ENCODE measurements around the gene RPAP3.

The RPAP3 gene

DNA sequence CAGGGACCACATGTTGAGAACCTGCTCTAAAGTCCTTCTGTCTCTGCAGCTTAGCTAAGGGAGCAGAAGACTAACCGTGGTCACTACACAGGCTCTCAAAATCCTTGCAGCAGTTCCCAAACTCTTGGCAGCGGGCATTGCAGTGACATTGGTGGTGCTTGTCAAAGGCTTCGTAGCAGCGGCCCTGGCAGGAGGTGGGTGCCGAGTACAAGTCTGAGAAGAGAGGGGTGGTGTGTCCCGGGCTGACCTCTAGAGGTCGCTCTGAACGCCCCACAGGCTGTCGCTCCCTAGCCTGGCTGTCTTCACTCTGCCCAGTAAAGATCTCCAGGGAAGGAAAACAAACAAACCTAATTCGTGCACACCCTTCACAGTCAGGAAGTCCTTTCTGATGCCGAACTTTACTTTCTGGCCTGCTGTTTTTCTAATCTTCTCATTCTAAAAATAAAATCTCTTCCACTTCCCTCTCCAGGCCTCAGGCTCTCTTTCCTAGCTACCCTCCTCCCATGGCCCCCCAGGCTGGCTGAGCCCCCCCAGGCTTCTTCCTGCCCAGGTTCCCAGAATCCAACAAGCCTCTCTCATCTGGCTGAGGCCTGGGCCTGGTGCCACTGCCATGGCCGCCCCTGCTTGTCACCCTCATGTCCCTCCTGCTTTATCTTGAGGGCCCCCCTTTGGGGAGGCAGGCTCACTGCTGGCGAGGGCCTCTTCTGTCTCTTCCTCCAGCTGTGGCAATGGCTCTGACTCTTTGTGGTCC lies 11.8 kb upstream of the RPAP3 start:
- ATAC-seq (ENCODE audit: low read depth): no peak
- no peaks in the 10 kb centered on the region for H3K9me3 ChIP-seq (ENCODE audit: severe bottlenecking)
- no peaks in the 10 kb centered on the region for H3K36me3 ChIP-seq (ENCODE audit: low read depth)
- DNase-seq (ENCODE audit: low spot score): no peak
- H3K27me3 ChIP-seq (ENCODE audit: insufficient read depth, poor library complexity, severe bottlenecking): no peaks in the 10 kb centered on the region
- no peak overlapping the region for H3K4me3 ChIP-seq (ENCODE audit: severe bottlenecking)
- H3K27ac ChIP-seq (ENCODE audit: poor library complexity, severe bottlenecking): no peak overlapping the region
- peaks cover 5% of the 10 kb centered on the region for H3K4me1 ChIP-seq (ENCODE audit: insufficient read depth, poor library complexity, severe bottlenecking)
- peak; percentile 20 for TF ChIP-seq CTCF (IDR thresholded peaks at IDR 0.05; ENCODE audit: poor library complexity, severe bottlenecking)

DNA sequence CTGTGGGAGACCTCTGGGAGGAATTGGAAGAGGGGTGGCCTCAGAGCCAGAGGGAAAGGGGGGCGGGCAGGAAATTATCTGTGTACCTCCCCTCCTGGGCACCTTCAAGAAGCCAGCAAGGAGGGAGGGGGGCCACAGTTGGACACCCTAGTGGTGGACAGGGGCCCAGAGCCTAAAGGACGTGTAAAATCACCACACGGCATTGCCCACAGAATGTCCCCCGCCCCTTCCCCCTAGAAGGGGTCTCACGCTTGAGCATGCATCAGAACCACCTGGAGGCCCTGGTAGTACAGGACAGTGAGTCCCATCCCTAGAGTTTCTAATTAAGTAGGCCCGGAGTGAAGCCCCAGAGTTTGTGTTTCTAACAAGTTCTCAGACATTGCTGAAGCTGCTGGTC lies 11.2 kb upstream of the RPAP3 start:
- Histone ChIP-seq H3K36me3 (ENCODE audit: low read depth) (no peaks in the 10 kb centered on the region), H3K27ac (ENCODE audit: poor library complexity, severe bottlenecking) (no peak overlapping the region), H3K27me3 (ENCODE audit: insufficient read depth, poor library complexity, severe bottlenecking) (no peaks in the 10 kb centered on the region), H3K4me3 (ENCODE audit: severe bottlenecking) (no peak overlapping the region), H3K9me3 (ENCODE audit: severe bottlenecking) (no peaks in the 10 kb centered on the region), H3K4me1 (ENCODE audit: insufficient read depth, poor library complexity, severe bottlenecking) (peaks cover 5% of the 10 kb centered on the region)
- no peak for TF ChIP-seq CTCF (IDR thresholded peaks at IDR 0.05; ENCODE audit: poor library complexity, severe bottlenecking)
- ATAC-seq (ENCODE audit: low read depth) (no peak), DNase-seq (ENCODE audit: low spot score) (no peak)

GRCh38 chr12:47715877-47716548 lies 10.2 kb upstream of the RPAP3 start:
- Histone ChIP-seq H3K27me3 (ENCODE audit: insufficient read depth, poor library complexity, severe bottlenecking) (no peaks in the 10 kb centered on the region), H3K36me3 (ENCODE audit: low read depth) (no peaks in the 10 kb centered on the region), H3K4me1 (ENCODE audit: insufficient read depth, poor library complexity, severe bottlenecking) (peaks cover 5% of the 10 kb centered on the region), H3K9me3 (ENCODE audit: severe bottlenecking) (no peaks in the 10 kb centered on the region), H3K4me3 (ENCODE audit: severe bottlenecking) (no peak overlapping the region), H3K27ac (ENCODE audit: poor library complexity, severe bottlenecking) (no peak overlapping the region)
- no peak for TF ChIP-seq CTCF (IDR thresholded peaks at IDR 0.05; ENCODE audit: poor library complexity, severe bottlenecking)
- no peak; the same call in 2 of the 3 replicates for ATAC-seq (ENCODE audit: low read depth)
- DNase-seq (ENCODE audit: low spot score): no peak

- no peaks in the 10 kb centered on the region for H3K9me3 ChIP-seq (ENCODE audit: severe bottlenecking)
- H3K27ac ChIP-seq (ENCODE audit: poor library complexity, severe bottlenecking): no peak overlapping the region
- no peaks in the 10 kb centered on the region for H3K36me3 ChIP-seq (ENCODE audit: low read depth)
- ATAC-seq (ENCODE audit: low read depth) (peak; percentile 67), DNase-seq (ENCODE audit: low spot score) (no peak)
- TF ChIP-seq CTCF (IDR thresholded peaks at IDR 0.05; ENCODE audit: poor library complexity, severe bottlenecking): peak; percentile 90
- H3K27me3 ChIP-seq (ENCODE audit: insufficient read depth, poor library complexity, severe bottlenecking): no peaks in the 10 kb centered on the region
- H3K4me1 ChIP-seq (ENCODE audit: insufficient read depth, poor library complexity, severe bottlenecking): peaks cover 5% of the 10 kb centered on the region
- no peak overlapping the region for H3K4me3 ChIP-seq (ENCODE audit: severe bottlenecking)
These were observed 9.6 kb upstream of the RPAP3 start for GRCh38 chr12:47715393-47715876.

Data from RWPE2 (cell line).